Measurements from ENCODE around the gene CHRNB4.

Gene CHRNB4

GRCh38 chr15:78628227-78628626 is 12.8 kb downstream of the CHRNB4 start:
- no peak for DNase-seq (ENCODE audit: insufficient read length, low spot score)
- no peak for TF ChIP-seq POLR2A (IDR thresholded peaks at IDR 0.05; ENCODE audit: low read depth, low read length)
- TF ChIP-seq TAF1 (IDR thresholded peaks at IDR 0.05; ENCODE audit: low read depth, low read length), result no peak
- TF ChIP-seq SPI1 (IDR thresholded peaks at IDR 0.05; ENCODE audit: low read depth, low read length), result no peak
- no peak for TF ChIP-seq POLR2AphosphoS5 (IDR thresholded peaks at IDR 0.05; ENCODE audit: low read depth, low read length)
- no peak for TF ChIP-seq POU2F2 (IDR thresholded peaks at IDR 0.05; ENCODE audit: low read depth, low read length)
- TF ChIP-seq PAX5 (IDR thresholded peaks at IDR 0.05; ENCODE audit: insufficient read depth, low read length, severe bottlenecking), result no peak
- no peak for FAIRE-seq

- FAIRE-seq (no peak), DNase-seq (ENCODE audit: insufficient read length, low spot score) (no peak)
- TF ChIP-seq PAX5 (IDR thresholded peaks at IDR 0.05; ENCODE audit: insufficient read depth, low read length, severe bottlenecking) (no peak), POLR2A (IDR thresholded peaks at IDR 0.05; ENCODE audit: low read depth, low read length) (no peak), POU2F2 (IDR thresholded peaks at IDR 0.05; ENCODE audit: low read depth, low read length) (no peak), POLR2AphosphoS5 (IDR thresholded peaks at IDR 0.05; ENCODE audit: low read depth, low read length) (no peak), TAF1 (IDR thresholded peaks at IDR 0.05; ENCODE audit: low read depth, low read length) (no peak), SPI1 (IDR thresholded peaks at IDR 0.05; ENCODE audit: low read depth, low read length) (no peak)
These were observed 13.7 kb downstream of the CHRNB4 start for GRCh38 chr15:78627348-78627747.

- DNase-seq (ENCODE audit: insufficient read length, low spot score) (no peak), FAIRE-seq (no peak)
- no peak for TF ChIP-seq TAF1 (IDR thresholded peaks at IDR 0.05; ENCODE audit: low read depth, low read length)
These were observed 14.5 kb downstream of the CHRNB4 start for GRCh38 chr15:78626381-78626995.

GRCh38 chr15:78625606-78626280 is 15.3 kb downstream of the CHRNB4 start:
- no peak for DNase-seq (ENCODE audit: insufficient read length, low spot score)
- FAIRE-seq, result no peak
- TF ChIP-seq POLR2AphosphoS5 (IDR thresholded peaks at IDR 0.05; ENCODE audit: low read depth, low read length), result no peak
- no peak for TF ChIP-seq POU2F2 (IDR thresholded peaks at IDR 0.05; ENCODE audit: low read depth, low read length)
- TF ChIP-seq TAF1 (IDR thresholded peaks at IDR 0.05; ENCODE audit: low read depth, low read length), result no peak
- TF ChIP-seq PAX5 (IDR thresholded peaks at IDR 0.05; ENCODE audit: insufficient read depth, low read length, severe bottlenecking), result no peak
- no peak for TF ChIP-seq SPI1 (IDR thresholded peaks at IDR 0.05; ENCODE audit: low read depth, low read length)

- no peak for TF ChIP-seq POU2F2 (IDR thresholded peaks at IDR 0.05; ENCODE audit: low read depth, low read length)
- no peak for TF ChIP-seq PAX5 (IDR thresholded peaks at IDR 0.05; ENCODE audit: insufficient read depth, low read length, severe bottlenecking)
- TF ChIP-seq SPI1 (IDR thresholded peaks at IDR 0.05; ENCODE audit: low read depth, low read length), result no peak
- TF ChIP-seq POLR2A (IDR thresholded peaks at IDR 0.05; ENCODE audit: low read depth, low read length), result no peak
- no peak for TF ChIP-seq TAF1 (IDR thresholded peaks at IDR 0.05; ENCODE audit: low read depth, low read length)
- TF ChIP-seq POLR2AphosphoS5 (IDR thresholded peaks at IDR 0.05; ENCODE audit: low read depth, low read length), result no peak
- FAIRE-seq (no peak), DNase-seq (ENCODE audit: insufficient read length, low spot score) (no peak)
These were observed 16.1 kb downstream of the CHRNB4 start for GRCh38 chr15:78624651-78625590.

GRCh38 chr15:78623786-78624497 is 17.1 kb downstream of the CHRNB4 start:
- TF ChIP-seq POU2F2 (IDR thresholded peaks at IDR 0.05; ENCODE audit: low read depth, low read length), result no peak
- no peak for TF ChIP-seq PAX5 (IDR thresholded peaks at IDR 0.05; ENCODE audit: insufficient read depth, low read length, severe bottlenecking)
- no peak for TF ChIP-seq SPI1 (IDR thresholded peaks at IDR 0.05; ENCODE audit: low read depth, low read length)
- TF ChIP-seq POLR2A (IDR thresholded peaks at IDR 0.05; ENCODE audit: low read depth, low read length), result no peak
- TF ChIP-seq TAF1 (IDR thresholded peaks at IDR 0.05; ENCODE audit: low read depth, low read length), result no peak
- no peak for TF ChIP-seq POLR2AphosphoS5 (IDR thresholded peaks at IDR 0.05; ENCODE audit: low read depth, low read length)
- DNase-seq (ENCODE audit: insufficient read length, low spot score), result no peak
- FAIRE-seq, result no peak

GRCh38 chr15:78621810-78622402 is 19.1 kb downstream of the CHRNB4 start:
- FAIRE-seq (no peak), DNase-seq (ENCODE audit: insufficient read length, low spot score) (no peak)
- TF ChIP-seq PAX5 (IDR thresholded peaks at IDR 0.05; ENCODE audit: insufficient read depth, low read length, severe bottlenecking) (no peak), SPI1 (IDR thresholded peaks at IDR 0.05; ENCODE audit: low read depth, low read length) (no peak), POLR2A (IDR thresholded peaks at IDR 0.05; ENCODE audit: low read depth, low read length) (no peak), POLR2AphosphoS5 (IDR thresholded peaks at IDR 0.05; ENCODE audit: low read depth, low read length) (no peak), TAF1 (IDR thresholded peaks at IDR 0.05; ENCODE audit: low read depth, low read length) (no peak), POU2F2 (IDR thresholded peaks at IDR 0.05; ENCODE audit: low read depth, low read length) (no peak)

GRCh38 chr15:78620527-78621421 is 20.2 kb downstream of the CHRNB4 start, which contains the start of gene CHRNA3:
CHRNA3 (minus strand) TSS chr15:78620996; CDS start chr15:78620794, 202 bp downstream.
- TF ChIP-seq POU2F2 (IDR thresholded peaks at IDR 0.05; ENCODE audit: low read depth, low read length) (no peak), PAX5 (IDR thresholded peaks at IDR 0.05; ENCODE audit: insufficient read depth, low read length, severe bottlenecking) (no peak), POLR2AphosphoS5 (IDR thresholded peaks at IDR 0.05; ENCODE audit: low read depth, low read length) (no peak), SPI1 (IDR thresholded peaks at IDR 0.05; ENCODE audit: low read depth, low read length) (no peak), TAF1 (IDR thresholded peaks at IDR 0.05; ENCODE audit: low read depth, low read length) (no peak), POLR2A (IDR thresholded peaks at IDR 0.05; ENCODE audit: low read depth, low read length) (no peak)
- DNase-seq (ENCODE audit: insufficient read length, low spot score) (no peak), FAIRE-seq (no peak)
